Subcutaneous abdominal adipose tissue (tissue), 5 donors: Measurements from ENCODE around the gene KCNH1.
"Not testable (repeated sequence)": the region's sequence is repeated elsewhere in the genome, so short reads cannot be mapped to it uniquely, and the experiment has no call there.

Source experiments
- H3K27ac ChIP-seq: one replicate; pipeline ENCODE4 v1.7.0; 2013; ENCODE audit warnings: low read depth, mild to moderate bottlenecking, inconsistent platforms, low read length, moderate library complexity
- H3K27me3 ChIP-seq, 5 donors: one replicate each; pipeline ENCODE4 v1.7.0; 2013; ENCODE audit warnings: low read length in 5 of 5, inconsistent platforms in 1 of 5; ENCODE audit not compliant: control insufficient read depth in 5 of 5, insufficient read depth in 4 of 5
- H3K36me3 ChIP-seq, 5 donors: one replicate each; pipeline ENCODE4 v1.7.0; 2013; ENCODE audit warnings: low read length in 5 of 5; ENCODE audit not compliant: control insufficient read depth in 5 of 5, insufficient read depth in 5 of 5
- H3K4me1 ChIP-seq, 5 donors: one replicate each; pipeline ENCODE4 v1.7.0; 2013; ENCODE audit warnings: low read length in 5 of 5, mild to moderate bottlenecking in 3 of 5, moderate library complexity in 1 of 5; ENCODE audit not compliant: control insufficient read depth in 5 of 5, insufficient read depth in 5 of 5
- H3K4me3 ChIP-seq, 5 donors: one replicate each; pipeline ENCODE4 v1.7.0; 2013; ENCODE audit warnings: low read length in 5 of 5, low read depth in 1 of 5
- H3K9ac ChIP-seq, 5 donors: one replicate each; pipeline ENCODE4 v1.7.0; 2013; ENCODE audit warnings: low read length in 5 of 5, mild to moderate bottlenecking in 4 of 5, moderate library complexity in 3 of 5
- H3K9me3 ChIP-seq, 5 donors: one replicate each; pipeline ENCODE4 v1.7.0; 2013; ENCODE audit warnings: low read length in 5 of 5; ENCODE audit not compliant: control insufficient read depth in 5 of 5
- donor health status: healthy.
- donor health status: healthy.
- donor health status: healthy.
- donor health status: healthy.
- donor health status: healthy.

KCNH1 gene

GRCh38 chr1:210978974-210979354 is 155.0 kb downstream of the KCNH1 start:
- Histone ChIP-seq H3K27ac (no peak overlapping the region), H3K9ac (no peak overlapping the region), H3K36me3 (no peaks in the 10 kb centered on the region), H3K4me3 (no peak overlapping the region), H3K4me1 (no peaks in the 10 kb centered on the region), H3K27me3 (no peaks in the 10 kb centered on the region), H3K9me3 (peaks cover 0 to 4% (median 0%) of the 10 kb centered on the region in 5 donors)

GRCh38 chr1:210978316-210978973 is 155.5 kb downstream of the KCNH1 start:
- Histone ChIP-seq H3K9ac (no peak overlapping the region), H3K9me3 (peaks cover 0 to 4% (median 0%) of the 10 kb centered on the region in 5 donors), H3K4me3 (no peak overlapping the region), H3K4me1 (no peaks in the 10 kb centered on the region), H3K36me3 (no peaks in the 10 kb centered on the region), H3K27me3 (no peaks in the 10 kb centered on the region), H3K27ac (no peak overlapping the region)

GRCh38 chr1:210951279-210951678 is 182.7 kb downstream of the KCNH1 start:
- Histone ChIP-seq H3K9ac (no peak overlapping the region), H3K4me3 (no peak overlapping the region), H3K27ac (no peak overlapping the region), H3K4me1 (no peaks in the 10 kb centered on the region), H3K36me3 (no peaks in the 10 kb centered on the region), H3K9me3 (no peaks in the 10 kb centered on the region), H3K27me3 (no peaks in the 10 kb centered on the region)

- not testable (repeated sequence) for H3K27me3 ChIP-seq, H3K27ac ChIP-seq, H3K36me3 ChIP-seq, H3K4me1 ChIP-seq, H3K9ac ChIP-seq, H3K4me3 ChIP-seq, H3K9me3 ChIP-seq
Observed at GRCh38 chr1:210949940-210950546, 183.9 kb downstream of the KCNH1 start.

GRCh38 chr1:210949489-210949888 is 184.5 kb downstream of the KCNH1 start:
- Histone ChIP-seq H3K27ac (no peak overlapping the region), H3K36me3 (no peaks in the 10 kb centered on the region), H3K4me1 (no peaks in the 10 kb centered on the region), H3K9me3 (no peaks in the 10 kb centered on the region), H3K27me3 (no peaks in the 10 kb centered on the region), H3K4me3 (no peak overlapping the region), H3K9ac (no peak overlapping the region)

- H3K27ac ChIP-seq: no peak overlapping the region
- H3K27me3 ChIP-seq: no peaks in the 10 kb centered on the region
- no peaks in the 10 kb centered on the region for H3K4me1 ChIP-seq
- H3K9me3 ChIP-seq: no peaks in the 10 kb centered on the region
- no peak overlapping the region for H3K4me3 ChIP-seq
- no peaks in the 10 kb centered on the region for H3K36me3 ChIP-seq
- no peak overlapping the region for H3K9ac ChIP-seq
Observed at GRCh38 chr1:210949039-210949438, 184.9 kb downstream of the KCNH1 start.

GRCh38 chr1:210944252-210944651 is 189.7 kb downstream of the KCNH1 start:
- no peaks in the 10 kb centered on the region for H3K9me3 ChIP-seq

GRCh38 chr1:210942513-210942912 is 191.4 kb downstream of the KCNH1 start:
- Histone ChIP-seq H3K9ac (no peak overlapping the region), H3K4me3 (no peak overlapping the region), H3K36me3 (no peaks in the 10 kb centered on the region), H3K27ac (no peak overlapping the region), H3K27me3 (no peaks in the 10 kb centered on the region), H3K9me3 (no peaks in the 10 kb centered on the region), H3K4me1 (no peaks in the 10 kb centered on the region)

More at GRCh38 chr1:210944252-210944651, 189.7 kb downstream of the KCNH1 start:
- H3K27ac ChIP-seq: no peak overlapping the region
- H3K9ac ChIP-seq: no peak overlapping the region
- H3K27me3 ChIP-seq: no peaks in the 10 kb centered on the region
- H3K4me3 ChIP-seq: no peak overlapping the region
- H3K36me3 ChIP-seq: no peaks in the 10 kb centered on the region
- H3K4me1 ChIP-seq: no peaks in the 10 kb centered on the region

- Histone ChIP-seq H3K9me3 (no peaks in the 10 kb centered on the region), H3K36me3 (no peaks in the 10 kb centered on the region), H3K4me3 (no peak overlapping the region), H3K27me3 (no peaks in the 10 kb centered on the region), H3K27ac (no peak overlapping the region), H3K9ac (no peak overlapping the region), H3K4me1 (no peaks in the 10 kb centered on the region)
Observed at GRCh38 chr1:210940081-210940617, 193.8 kb downstream of the KCNH1 start.

GRCh38 chr1:210938416-210938925 is 195.5 kb downstream of the KCNH1 start:
- H3K9ac ChIP-seq: no peak overlapping the region
- H3K27ac ChIP-seq: no peak overlapping the region
- no peak overlapping the region for H3K4me3 ChIP-seq
- no peaks in the 10 kb centered on the region for H3K27me3 ChIP-seq
- H3K4me1 ChIP-seq: no peaks in the 10 kb centered on the region
- no peaks in the 10 kb centered on the region for H3K9me3 ChIP-seq
- no peaks in the 10 kb centered on the region for H3K36me3 ChIP-seq
